GM12878 (cell line): ENCODE data around the gene CTSW. TPM values are rescaled to one million over a fixed set of nuclear protein-coding genes. Genes with fewer than 3 reads are reported as not detected.

Source experiments
- ATAC-seq: fragments of 200-7000 bp; cut with Tn5 transposase; 3 replicates; pipeline ENCODE4 v1.9.1; 2020; ENCODE audit warnings: mild to moderate bottlenecking, moderate library complexity
- BruUV-seq: library from RNA; stranded (reverse); fragments of 400-500 nt; replicated peaks from 2 replicates; lab custom pipeline; 2021; lab: Mats Ljungman, UMichigan
- CTCF ChIA-PET: fragments of 300-600 bp; sonication (Branson Sonifier 250); formaldehyde crosslinking; extraction: SDS; loops from one replicate; lab custom pipeline; 2021; ENCODE audit warnings: inconsistent platforms; lab: Yijun Ruan, JAX
- POLR2A ChIA-PET: fragments of 350-600 bp; formaldehyde crosslinking; extraction: SDS; loops from one replicate; lab custom pipeline; 2021; ENCODE audit warnings: inconsistent platforms; lab: Charles Lee
- RAD21 ChIA-PET: fragments of 300-600 bp; sonication (Branson Sonifier 250); formaldehyde crosslinking; loops from one replicate; lab custom pipeline; 2023; ENCODE audit warnings: antibody characterized with exemption; ENCODE audit not compliant: unreplicated experiment; lab: Charles Lee
- SMC1A ChIA-PET: fragments of 300-600 bp; sonication (Branson Sonifier 250); formaldehyde crosslinking; loops from one replicate; lab custom pipeline; 2023; ENCODE audit not compliant: unreplicated experiment, uncharacterized antibody; lab: Charles Lee
- DNase-seq: peaks from one replicate; pipeline ENCODE4 v3.0.0-alpha.2; 2011; ENCODE audit warnings: low read depth, low spot score
- FAIRE-seq: peaks from 3 replicates; lab custom pipeline; 2011; peaks lifted over from hg19 to GRCh38; lab: Jason Lieb, UNC
- H2AFZ ChIP-seq: 2 replicates; pipeline ENCODE4 v1.6.0; 2011; ENCODE audit warnings: low read depth, low read length, control low read depth; ENCODE audit not compliant: control insufficient read depth
- H3K27ac ChIP-seq: 2 replicates; pipeline ENCODE4 v1.5.1; 2011; ENCODE audit warnings: control low read depth; ENCODE audit not compliant: control insufficient read depth, insufficient read depth
- H3K27me3 ChIP-seq, 2 experiments: replicated peaks in 1 of 2; 2 replicates each; pipeline versions ENCODE4 v1.6.0 to v1.6.1; 2011; ENCODE audit warnings: low read length in 1 of 2; ENCODE audit not compliant: control insufficient read depth in 2 of 2, insufficient read depth in 2 of 2
- H3K36me3 ChIP-seq, 2 experiments: 2 replicates each; pipeline ENCODE4 v1.5.1; 2011; ENCODE audit warnings: low read length in 1 of 2; ENCODE audit not compliant: control insufficient read depth in 2 of 2, insufficient read depth in 2 of 2
- H3K4me1 ChIP-seq: 2 replicates; pipeline ENCODE4 v1.6.1; 2011; ENCODE audit warnings: mild to moderate bottlenecking, low read length, moderate library complexity, mixed read lengths; ENCODE audit not compliant: control insufficient read depth, insufficient read depth
- H3K4me2 ChIP-seq: 2 replicates; pipeline ENCODE4 v1.6.0; 2011; ENCODE audit warnings: control low read depth; ENCODE audit not compliant: control insufficient read depth, insufficient read depth
- H3K4me3 ChIP-seq: fragments of 200-600 bp; sonication (generic); 2 replicates; pipeline ENCODE4 v1.5.1; 2016
- H3K79me2 ChIP-seq: 2 replicates; pipeline ENCODE4 v1.6.0; 2011; ENCODE audit warnings: low read length; ENCODE audit not compliant: control insufficient read depth, insufficient read depth
- H3K9ac ChIP-seq: 2 replicates; pipeline ENCODE4 v1.8.0; 2011; ENCODE audit warnings: low read length, control low read depth, mixed read lengths; ENCODE audit not compliant: control insufficient read depth, insufficient read depth
- H3K9me3 ChIP-seq: replicated peaks from 3 replicates; pipeline ENCODE4 v1.5.1; 2011; ENCODE audit warnings: mild to moderate bottlenecking, low read length; ENCODE audit not compliant: control insufficient read depth, insufficient read depth
- H4K20me1 ChIP-seq: 2 replicates; pipeline ENCODE4 v1.6.0; 2011; ENCODE audit not compliant: control insufficient read depth, insufficient read depth
- ATF3 ChIP-seq: IDR thresholded peaks from 2 replicates; pipeline ENCODE4 v1.6.1; 2011; ENCODE audit warnings: low read depth, mild to moderate bottlenecking, low read length, moderate library complexity, borderline replicate concordance; ENCODE audit errors: extremely low read depth
- BACH1 ChIP-seq: fragments of 450-650 bp; IDR thresholded peaks from 2 replicates; pipeline ENCODE4 v1.6.1; 2017; ENCODE audit warnings: mild to moderate bottlenecking, borderline replicate concordance
- BMI1 ChIP-seq: fragments of 450-650 bp; IDR thresholded peaks from 2 replicates; pipeline ENCODE4 v1.6.1; 2016; ENCODE audit warnings: mild to moderate bottlenecking, moderate library complexity, borderline replicate concordance
- CREB1 ChIP-seq: IDR thresholded peaks from 2 replicates; pipeline ENCODE4 v1.6.1; 2012; ENCODE audit warnings: low read depth, mild to moderate bottlenecking, inconsistent platforms
- E2F4 ChIP-seq: IDR thresholded peaks from 2 replicates; pipeline ENCODE4 v1.6.1; 2012; ENCODE audit warnings: low read depth, low read length, improper control_type of control experiment
- EGR1 ChIP-seq, 2 experiments: IDR thresholded peaks; 1 replicate in 1 of 2; 2 replicates in 1 of 2; pipeline ENCODE4 v1.6.1; 2011 to 2012; ENCODE audit warnings: low read depth in 2 of 2, low read length in 2 of 2, borderline replicate concordance in 1 of 2, mild to moderate bottlenecking in 1 of 2, moderate library complexity in 1 of 2
- EZH2 ChIP-seq: IDR thresholded peaks from 2 replicates; pipeline ENCODE4 v1.6.1; 2012; ENCODE audit warnings: low read depth, mild to moderate bottlenecking, control low read depth, inconsistent platforms, low read length, borderline replicate concordance; ENCODE audit not compliant: control insufficient read depth
- NFIC ChIP-seq: IDR thresholded peaks from 2 replicates; pipeline ENCODE4 v1.6.1; 2012; ENCODE audit warnings: low read depth, mild to moderate bottlenecking, inconsistent platforms, low read length, moderate library complexity
- NFYA ChIP-seq: IDR thresholded peaks from 2 replicates; pipeline ENCODE4 v1.6.1; 2011; ENCODE audit warnings: low read depth, mild to moderate bottlenecking, low read length, improper control_type of control experiment, borderline replicate concordance
- NFYB ChIP-seq: IDR thresholded peaks from 2 replicates; pipeline ENCODE4 v1.6.1; 2011; ENCODE audit warnings: low read depth, mild to moderate bottlenecking, low read length, improper control_type of control experiment, moderate library complexity; ENCODE audit not compliant: insufficient read depth
- PBX3 ChIP-seq: IDR thresholded peaks from 2 replicates; pipeline ENCODE4 v1.6.1; 2011; ENCODE audit warnings: mild to moderate bottlenecking, low read depth, low read length, moderate library complexity; ENCODE audit not compliant: insufficient replicate concordance
- POLR2AphosphoS2 ChIP-seq: IDR thresholded peaks from 2 replicates; pipeline ENCODE4 v1.6.1; 2011; ENCODE audit warnings: low read depth, mild to moderate bottlenecking, low read length, improper control_type of control experiment, moderate library complexity
- POU2F2 ChIP-seq: IDR thresholded peaks from 3 replicates; pipeline ENCODE4 v1.6.1; 2011; ENCODE audit warnings: low read depth, mild to moderate bottlenecking, low read length, borderline replicate concordance
- SMAD5 ChIP-seq: IDR thresholded peaks from 2 replicates; pipeline ENCODE4 v1.6.1; 2016; ENCODE audit warnings: antibody characterized with exemption, low read depth
- SUZ12 ChIP-seq: fragments of 200-600 bp; sonication (generic); IDR thresholded peaks from one replicate; pipeline ENCODE4 v1.6.1; 2018; ENCODE audit warnings: antibody characterized with exemption, mild to moderate bottlenecking; ENCODE audit not compliant: unreplicated experiment
- TAF1 ChIP-seq: IDR thresholded peaks from 2 replicates; pipeline ENCODE4 v1.6.1; 2011; ENCODE audit warnings: mild to moderate bottlenecking, low read depth, low read length, borderline replicate concordance
- ZBED1 ChIP-seq: IDR thresholded peaks from 2 replicates; pipeline ENCODE4 v1.6.1; 2016; ENCODE audit warnings: borderline replicate concordance
- ZNF217 ChIP-seq: fragments of 450-650 bp; IDR thresholded peaks from 2 replicates; pipeline ENCODE4 v1.6.1; 2017; ENCODE audit warnings: antibody characterized with exemption, mild to moderate bottlenecking
- ZNF622 ChIP-seq: fragments of 450-650 bp; IDR thresholded peaks from 2 replicates; pipeline ENCODE4 v1.6.1; 2017; ENCODE audit warnings: mild to moderate bottlenecking, inconsistent platforms
- WGBS: methylation state at CpG from one replicate; pipeline ENCODE4 v1.1.6; 2016; ENCODE audit warnings: low lambda C conversion rate; ENCODE audit not compliant: insufficient replicate concordance, insufficient coverage; ENCODE audit errors: missing lambda C conversion rate; 5-methylcytosine and 5-hydroxymethylcytosine counted together
- in situ Hi-C: fragments of 300-500 bp; cut with MboI; formaldehyde crosslinking; loops from 9 replicates; pipeline ENCODE4 v1.14.3; 2018; ENCODE audit warnings: mixed read lengths
- intact Hi-C: fragments of 100-400 bp; cut with micrococcal nuclease; formaldehyde crosslinking; loops from one replicate; pipeline ENCODE4 v1.14.2; 2022; ENCODE audit not compliant: unreplicated experiment
- polyA plus RNA-seq, 11 experiments: library from polyadenylated mRNA; depleted of rRNA in 4 of 11; unstranded in 6 of 11; stranded (reverse) in 5 of 11; fragments of >200 nt; fragmentation: Nextera tagmentation in 4 of 11; fragmentation: Illumina TruSeq in 1 of 11; extraction: Ambion mirVana in 4 of 11; extraction: Trizol in 1 of 11; gene quantifications; 1 replicate in 1 of 11; 2 replicates in 10 of 11; pipeline versions ENCODE4 v1.2.1 to v1.2.3, GENCODE V29; 2011 to 2016; ENCODE audit warnings: inconsistent platforms in 2 of 11, missing spikeins in 2 of 11, low read depth in 1 of 11
- total RNA-seq, 4 experiments: library from RNA; depleted of rRNA in 3 of 4; stranded (reverse); fragments of >200 nt in 3 of 4; fragmentation: Illumina TruSeq in 1 of 4; extraction: Trizol in 1 of 4; gene quantifications; 2 replicates each; pipeline versions ENCODE4 v1.2.1 to v1.2.3, GENCODE V29; 2013 to 2021

The CTSW gene
- total and polyA plus RNA-seq, 10 of the 15 experiments (the other 5 are each of a cell fraction or from before 2014, with no cell fraction given), result 0.53 to 12.0 (median 1.7) TPM

- H2AFZ ChIP-seq, result peak overlapping the region; percentile 74
- FAIRE-seq, result peak; percentile 90
- ChIA-PET POLR2A (interaction anchor here (0.5 to 5.6 kb wide), 25 partner anchors 11 to 276 kb away, joined by 3 to 155 read pairs (median 6); partner anchors contain the start of genes BANF1, CCDC85B, EFEMP2 and EIF1AD), SMC1A (interaction anchor here (0.8 to 4.3 kb wide), 14 partner anchors 10 to 204 kb away, joined by 3 to 52 read pairs (median 5); partner anchors contain the start of genes CCDC85B, FIBP, KAT5 and SF3B2), RAD21 (interaction anchor here (0.6 to 5.0 kb wide), 22 partner anchors 12 to 276 kb away, joined by 3 to 76 read pairs (median 4); partner anchors contain the start of genes BANF1, CCDC85B, EIF1AD and FIBP), CTCF (interaction anchor here (0.9 to 5.7 kb wide), 30 partner anchors 9 to 289 kb away, joined by 3 to 146 read pairs (median 4); partner anchors contain the start of genes CCDC85B, CTSW, EFEMP2 and FIBP)
- BruUV-seq, result no TSS peak
- ATAC-seq, result peak; percentile 78
- peak overlapping the region; percentile 97 for H3K9ac ChIP-seq
- H3K4me2 ChIP-seq, result peak overlapping the region; percentile 99
- peak; percentile 90 for DNase-seq
- H3K9me3 ChIP-seq, result no peaks in the 10 kb centered on the region
- in situ Hi-C loops (loop anchor here (25.0 kb wide), 1 partner anchor 1622 kb away; the partner anchor contains the start of genes DNAJC4, FKBP2, NUDT22 and PPP1R14B), intact Hi-C loops (loop anchor here (2.0 to 5.0 kb wide), 2 partner anchors 30 to 193 kb away; partner anchors contain the start of genes FIBP and SF3B2)
- H4K20me1 ChIP-seq, result peaks cover 14% of the 10 kb centered on the region
- H3K4me3 ChIP-seq, result peak overlapping the region; percentile 85
- H3K4me1 ChIP-seq, result peaks cover 25% of the 10 kb centered on the region
- peak overlapping the region; percentile 100 for H3K27ac ChIP-seq
- no peaks in the 10 kb centered on the region for H3K27me3 ChIP-seq
- 1% methylated on average over 39 of the region's 46 CpGs for WGBS
- peaks cover 62% of the 10 kb centered on the region for H3K79me2 ChIP-seq
- peaks cover 29 to 35% of the 10 kb centered on the region in 2 experiments for H3K36me3 ChIP-seq
- no peak for TF ChIP-seq NFYA
- no peak for TF ChIP-seq EZH2
- TF ChIP-seq ZNF217, result no peak
- TF ChIP-seq PBX3, result peak; percentile 3
- TF ChIP-seq TAF1, result peak; percentile 97
- no peak for TF ChIP-seq NFIC
- no peak for TF ChIP-seq ATF3
- no peak for TF ChIP-seq ZNF622
- TF ChIP-seq SMAD5, result peak; percentile 91
- TF ChIP-seq EGR1 (IDR thresholded peaks at IDR 0.05; ENCODE audit: borderline replicate concordance in 1 of 2, low read depth in 2 of 2, low read length in 2 of 2), result peak in 1 of 2 experiments; percentile 92; a peak in 2 of 3 replicates
- TF ChIP-seq ZBED1, result 0 out of 2 replicates have a peak, but pooled peaks have one; percentile 35
- peak; percentile 72 for TF ChIP-seq BMI1
- peak; percentile 60; the same call in 1 of the 2 replicates for TF ChIP-seq BACH1
- TF ChIP-seq NFYB, result peak; percentile 54; the same call in 1 of the 2 replicates
- no peak for TF ChIP-seq SUZ12
- TF ChIP-seq CREB1, result no peak
- peak; percentile 94 for TF ChIP-seq POLR2AphosphoS2
- TF ChIP-seq POU2F2, result peak; percentile 81; the same call in 2 of the 3 replicates
- TF ChIP-seq E2F4, result peak; percentile 59; the same call in 1 of the 2 replicates
Observed at GRCh38 chr11:65859095-65859811, 20.4 kb upstream of the CTSW start.
